ENCODE data around the gene JPH3. TPM values are rescaled to one million over a fixed set of nuclear protein-coding genes. Genes with fewer than 3 reads are reported as not detected.

The JPH3 gene
- total and polyA plus RNA-seq, 2 experiments from 2014 or later, result 8.0 to 39.3 TPM

DNA sequence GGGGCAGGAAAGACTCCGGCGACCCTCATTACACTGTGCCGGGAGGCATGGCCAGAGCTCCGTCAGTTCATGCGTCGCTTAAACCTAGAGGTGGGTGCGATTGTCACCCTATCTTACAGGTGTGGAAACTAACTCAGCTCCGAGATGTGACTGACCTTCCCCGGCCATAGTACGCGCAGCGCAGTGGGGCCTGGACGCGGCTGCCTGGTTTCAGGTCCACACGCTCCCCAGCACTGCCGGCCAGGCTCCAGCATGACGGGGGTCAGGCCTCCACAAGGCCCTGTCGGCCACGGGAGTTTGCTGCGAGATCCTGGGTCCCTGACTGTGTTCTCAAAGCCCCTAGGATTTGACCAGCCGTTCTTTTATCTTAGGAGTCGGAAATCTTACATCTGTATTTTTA, 34.4 kb downstream of the JPH3 start:
- Histone ChIP-seq H3K9me3 (ENCODE audit: low read depth) (no peaks in the 10 kb centered on the region), H3K27ac (no peak overlapping the region), H3K4me1 (ENCODE audit: low read depth) (no peaks in the 10 kb centered on the region), H3K36me3 (no peaks in the 10 kb centered on the region), H3K27me3 (peaks cover 4% of the 10 kb centered on the region), H3K4me3 (no peak overlapping the region)
- TF ChIP-seq, protein P1, sequence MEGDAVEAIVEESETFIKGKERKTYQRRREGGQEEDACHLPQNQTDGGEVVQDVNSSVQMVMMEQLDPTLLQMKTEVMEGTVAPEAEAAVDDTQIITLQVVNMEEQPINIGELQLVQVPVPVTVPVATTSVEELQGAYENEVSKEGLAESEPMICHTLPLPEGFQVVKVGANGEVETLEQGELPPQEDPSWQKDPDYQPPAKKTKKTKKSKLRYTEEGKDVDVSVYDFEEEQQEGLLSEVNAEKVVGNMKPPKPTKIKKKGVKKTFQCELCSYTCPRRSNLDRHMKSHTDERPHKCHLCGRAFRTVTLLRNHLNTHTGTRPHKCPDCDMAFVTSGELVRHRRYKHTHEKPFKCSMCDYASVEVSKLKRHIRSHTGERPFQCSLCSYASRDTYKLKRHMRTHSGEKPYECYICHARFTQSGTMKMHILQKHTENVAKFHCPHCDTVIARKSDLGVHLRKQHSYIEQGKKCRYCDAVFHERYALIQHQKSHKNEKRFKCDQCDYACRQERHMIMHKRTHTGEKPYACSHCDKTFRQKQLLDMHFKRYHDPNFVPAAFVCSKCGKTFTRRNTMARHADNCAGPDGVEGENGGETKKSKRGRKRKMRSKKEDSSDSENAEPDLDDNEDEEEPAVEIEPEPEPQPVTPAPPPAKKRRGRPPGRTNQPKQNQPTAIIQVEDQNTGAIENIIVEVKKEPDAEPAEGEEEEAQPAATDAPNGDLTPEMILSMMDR (IDR thresholded peaks at IDR 0.05; ENCODE audit: low read depth, low read length), result no peak
- DNase-seq (ENCODE audit: low read depth in 1 of 2, low spot score in 1 of 2), result no peak

DNA sequence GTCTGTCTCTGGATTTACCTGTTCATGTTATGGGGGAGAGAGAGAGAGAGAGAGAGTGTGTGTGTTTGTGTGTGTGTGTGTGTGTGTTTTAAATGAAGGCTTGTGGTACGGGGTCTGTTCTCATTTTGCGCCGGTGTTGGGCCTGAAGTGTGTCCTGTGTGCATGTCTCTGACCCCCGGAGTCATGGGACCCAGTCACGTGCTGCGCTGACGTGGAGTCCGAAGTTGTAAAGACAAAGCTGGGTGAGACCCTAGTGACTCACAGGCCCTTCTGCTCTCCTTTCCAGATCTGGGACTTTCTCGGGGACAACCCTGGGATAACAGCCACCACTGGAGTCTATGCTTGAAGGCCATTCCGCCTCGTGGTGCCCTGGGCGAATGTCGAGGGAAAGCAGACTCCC, 35.0 kb downstream of the JPH3 start:
- no peaks in the 10 kb centered on the region for H3K9me3 ChIP-seq (ENCODE audit: low read depth)
- DNase-seq (ENCODE audit: low read depth in 1 of 2, low spot score in 1 of 2), result no peak
- TF ChIP-seq, protein P1 (IDR thresholded peaks at IDR 0.05; ENCODE audit: low read depth, low read length), result no peak
- H3K36me3 ChIP-seq, result no peaks in the 10 kb centered on the region
- no peak overlapping the region for H3K27ac ChIP-seq
- H3K4me1 ChIP-seq (ENCODE audit: low read depth), result no peaks in the 10 kb centered on the region
- H3K27me3 ChIP-seq, result peaks cover 4% of the 10 kb centered on the region
- H3K4me3 ChIP-seq, result no peak overlapping the region

DNA sequence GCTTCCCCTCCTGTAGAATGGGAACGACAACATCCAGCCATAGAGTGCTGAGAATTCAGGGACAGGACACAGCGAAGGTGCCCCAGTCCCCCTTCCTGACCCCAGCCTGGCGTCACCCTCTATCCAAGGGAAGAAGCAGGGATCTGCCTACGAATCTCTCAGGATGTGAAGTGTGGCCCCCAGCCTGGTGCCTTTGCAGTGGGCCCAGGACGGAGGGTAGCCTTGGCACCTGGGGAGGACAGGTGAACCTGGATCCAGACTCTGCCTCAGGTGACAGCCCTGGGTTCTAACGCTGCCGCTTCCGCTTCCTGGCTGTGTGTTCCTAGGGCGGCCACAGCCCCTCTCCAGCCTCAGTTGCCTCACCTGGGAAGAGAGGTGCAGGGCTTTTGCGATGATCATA, 36.4 kb downstream of the JPH3 start:
- TF ChIP-seq, protein P1 (IDR thresholded peaks at IDR 0.05; ENCODE audit: low read depth, low read length), result no peak
- Histone ChIP-seq H3K9me3 (ENCODE audit: low read depth) (no peaks in the 10 kb centered on the region), H3K4me1 (ENCODE audit: low read depth) (no peaks in the 10 kb centered on the region), H3K27ac (no peak overlapping the region), H3K36me3 (no peaks in the 10 kb centered on the region), H3K4me3 (no peak overlapping the region), H3K27me3 (peaks cover 4% of the 10 kb centered on the region)
- no peak for DNase-seq (ENCODE audit: low read depth in 1 of 2, low spot score in 1 of 2)

DNA sequence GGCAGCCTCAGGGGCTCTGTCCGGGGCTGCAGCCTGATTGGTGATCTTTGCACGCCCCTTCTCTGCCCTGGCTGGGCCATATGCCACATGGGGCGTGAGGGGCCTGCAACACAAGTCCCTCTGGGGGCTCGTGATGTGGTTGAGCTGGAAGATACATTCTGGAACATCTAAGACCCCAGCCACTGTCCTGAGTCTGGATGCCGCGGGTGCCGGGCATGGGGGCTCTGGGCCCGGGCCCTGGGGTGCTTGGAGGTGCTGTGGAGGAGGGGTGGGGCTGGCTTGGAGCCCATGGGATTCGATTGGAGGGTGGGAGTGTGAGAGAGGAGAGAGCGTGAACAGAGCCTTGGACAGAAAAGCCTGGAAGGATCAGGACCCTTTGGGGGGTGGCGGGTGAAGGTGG, 39.4 kb downstream of the JPH3 start:
- DNase-seq (ENCODE audit: low read depth in 1 of 2, low spot score in 1 of 2), result no peak
- Histone ChIP-seq H3K27ac (no peak overlapping the region), H3K9me3 (ENCODE audit: low read depth) (no peaks in the 10 kb centered on the region), H3K36me3 (peaks cover 3% of the 10 kb centered on the region), H3K4me3 (no peak overlapping the region), H3K4me1 (ENCODE audit: low read depth) (no peaks in the 10 kb centered on the region), H3K27me3 (no peaks in the 10 kb centered on the region)
- TF ChIP-seq, protein P1 (IDR thresholded peaks at IDR 0.05; ENCODE audit: low read depth, low read length), result no peak

DNA sequence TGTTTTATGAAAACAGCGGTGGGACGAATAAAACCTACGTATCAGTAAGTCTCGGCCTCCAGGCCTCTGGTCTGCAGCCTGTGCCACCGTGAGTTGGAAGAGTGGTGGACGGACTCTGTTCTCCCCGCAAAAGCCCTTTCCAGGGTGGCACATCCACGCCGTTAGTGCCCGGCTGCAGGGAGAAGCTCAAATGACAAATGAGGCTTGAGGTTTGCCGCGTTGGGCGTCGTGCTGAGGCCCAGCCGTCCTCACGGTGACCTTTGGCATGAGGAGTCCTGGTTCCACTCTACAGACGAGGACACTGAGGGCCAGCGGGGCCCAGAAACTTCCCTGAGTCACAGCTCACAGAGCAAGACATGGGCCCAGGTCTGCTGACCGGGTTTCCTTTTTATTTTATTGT, 40.2 kb downstream of the JPH3 start:
- peaks cover 3% of the 10 kb centered on the region for H3K36me3 ChIP-seq
- H3K27me3 ChIP-seq, result no peaks in the 10 kb centered on the region
- H3K4me1 ChIP-seq (ENCODE audit: low read depth), result no peaks in the 10 kb centered on the region
- no peak for DNase-seq (ENCODE audit: low read depth in 1 of 2, low spot score in 1 of 2)
- H3K4me3 ChIP-seq, result no peak overlapping the region
- no peak overlapping the region for H3K27ac ChIP-seq
- TF ChIP-seq, protein P1 (IDR thresholded peaks at IDR 0.05; ENCODE audit: low read depth, low read length), result no peak
- no peaks in the 10 kb centered on the region for H3K9me3 ChIP-seq (ENCODE audit: low read depth)

DNA sequence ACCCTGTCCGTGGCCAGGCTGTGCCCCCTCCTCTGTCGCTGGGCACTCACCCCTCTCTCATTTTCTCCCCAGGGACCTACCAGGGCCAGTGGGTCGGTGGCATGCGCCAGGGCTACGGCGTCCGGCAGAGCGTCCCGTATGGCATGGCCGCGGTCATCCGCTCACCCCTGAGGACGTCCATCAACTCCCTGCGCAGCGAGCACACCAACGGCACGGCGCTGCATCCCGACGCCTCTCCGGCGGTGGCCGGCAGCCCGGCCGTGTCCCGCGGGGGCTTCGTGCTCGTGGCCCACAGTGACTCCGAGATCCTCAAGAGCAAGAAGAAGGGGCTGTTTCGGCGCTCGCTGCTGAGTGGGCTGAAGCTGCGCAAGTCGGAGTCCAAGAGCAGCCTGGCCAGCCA, 41.9 kb downstream of the JPH3 start:
- Histone ChIP-seq H3K36me3 (peaks cover 3% of the 10 kb centered on the region), H3K27ac (no peak overlapping the region), H3K4me1 (ENCODE audit: low read depth) (no peaks in the 10 kb centered on the region), H3K4me3 (no peak overlapping the region), H3K27me3 (no peaks in the 10 kb centered on the region), H3K9me3 (ENCODE audit: low read depth) (no peaks in the 10 kb centered on the region)
- DNase-seq (ENCODE audit: low read depth in 1 of 2, low spot score in 1 of 2), result no peak
- TF ChIP-seq, protein P1 (IDR thresholded peaks at IDR 0.05; ENCODE audit: low read depth, low read length), result no peak
